Small intestine (tissue), 7 donors: ENCODE data around the gene NRP2. TPM values are rescaled to one million over a fixed set of nuclear protein-coding genes. Genes with fewer than 3 reads are reported as not detected.

Experiments
- DNase-seq, 2 donors: peaks; one replicate each; pipeline versions ENCODE4 v3.0.0 to v3.0.0-alpha.2; 2013
- FAIRE-seq: peaks from 2 replicates; lab custom pipeline; 2012; peaks lifted over from hg19 to GRCh38; lab: Jason Lieb, UNC
- H3K27ac ChIP-seq, 3 donors: one replicate each; pipeline ENCODE4 v1.5.1; 2013; ENCODE audit warnings: low read length in 2 of 3, mild to moderate bottlenecking in 2 of 3, control low read depth in 1 of 3, inconsistent platforms in 1 of 3, low read depth in 1 of 3, moderate library complexity in 1 of 3
- H3K27me3 ChIP-seq, 3 donors: one replicate each; pipeline ENCODE4 v1.6.1; 2013; ENCODE audit warnings: low read length in 3 of 3, inconsistent platforms in 1 of 3; ENCODE audit not compliant: control insufficient read depth in 3 of 3, insufficient read depth in 3 of 3
- H3K36me3 ChIP-seq, 3 donors: one replicate each; pipeline ENCODE4 v1.6.1; 2013; ENCODE audit warnings: low read length in 3 of 3, inconsistent platforms in 1 of 3, low read depth in 1 of 3, mild to moderate bottlenecking in 1 of 3, moderate library complexity in 1 of 3; ENCODE audit not compliant: control insufficient read depth in 3 of 3, insufficient read depth in 2 of 3
- H3K4me1 ChIP-seq, 3 donors: one replicate each; pipeline ENCODE4 v1.6.1; 2013; ENCODE audit warnings: low read length in 2 of 3, inconsistent platforms in 1 of 3, low read depth in 1 of 3, mild to moderate bottlenecking in 1 of 3, moderate library complexity in 1 of 3; ENCODE audit not compliant: control insufficient read depth in 3 of 3, insufficient read depth in 2 of 3
- H3K4me3 ChIP-seq, 3 donors: one replicate each; pipeline ENCODE4 v1.5.1; 2013; ENCODE audit warnings: low read length in 3 of 3, control low read depth in 1 of 3, inconsistent platforms in 1 of 3, low read depth in 1 of 3, mild to moderate bottlenecking in 1 of 3, moderate library complexity in 1 of 3
- H3K9me3 ChIP-seq, 2 donors: one replicate each; pipeline ENCODE4 v1.6.1; 2013; ENCODE audit warnings: low read depth in 1 of 2, low read length in 1 of 2; ENCODE audit not compliant: control insufficient read depth in 2 of 2, insufficient read depth in 1 of 2
- WGBS, 3 donors: extraction: QIAGEN DNeasy Blood & Tissue Kit; methylation state at CpG; one replicate each; pipeline ENCODE4 v1.1.7; 2013; 5-methylcytosine and 5-hydroxymethylcytosine counted together
- polyA plus RNA-seq, 4 donors: library from polyadenylated mRNA; stranded (reverse) in 3 of 4; unstranded in 1 of 4; fragments of 200-250 nt in 3 of 4; fragments of 120-200 nt in 1 of 4; gene quantifications; one replicate each; pipeline versions ENCODE4 v1.2.1 to v1.2.3, GENCODE V29; 2013
- donor health status: healthy with polysubstance abuse.
- donor health status: control.
- donor health status: control.
- donor health status: Bipolar disorder and iron deficiency.
- donor health status: healthy.

Gene NRP2
- polyA plus RNA-seq, 4 donors = 0.81 to 9.6 (median 4.9) TPM

DNA sequence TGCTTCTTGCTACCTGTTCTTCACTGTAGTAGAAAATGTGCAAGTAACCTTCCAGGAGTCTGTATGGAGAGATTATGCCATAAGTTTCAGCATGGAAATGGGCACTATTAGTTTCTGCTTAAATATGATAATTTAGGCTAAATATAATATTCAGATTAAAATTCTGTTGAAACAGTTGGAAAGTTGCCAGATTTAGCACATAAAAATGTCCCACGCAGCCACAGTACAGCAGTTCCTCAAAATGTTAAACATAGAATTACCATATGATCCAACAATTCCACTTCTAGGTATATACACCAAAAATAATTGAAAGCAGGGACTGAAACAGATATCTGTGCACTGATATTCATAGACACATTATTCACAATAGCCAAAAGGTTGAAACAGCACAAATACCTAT is 121.2 kb downstream of the NRP2 start:
- H3K27ac ChIP-seq = no peak overlapping the region
- no peaks in the 10 kb centered on the region for H3K36me3 ChIP-seq
- FAIRE-seq (no peak), DNase-seq (no peak)
- H3K4me1 ChIP-seq = peaks cover 0 to 21% (median 0%) of the 10 kb centered on the region in 3 donors
- H3K27me3 ChIP-seq = no peaks in the 10 kb centered on the region
- peaks cover 0 to 13% of the 10 kb centered on the region in 2 donors for H3K9me3 ChIP-seq
- WGBS, 3 donors = 80 to 92% (median 85%) methylated on average over 1 of the region's 1 CpG
- H3K4me3 ChIP-seq = no peak overlapping the region

DNA sequence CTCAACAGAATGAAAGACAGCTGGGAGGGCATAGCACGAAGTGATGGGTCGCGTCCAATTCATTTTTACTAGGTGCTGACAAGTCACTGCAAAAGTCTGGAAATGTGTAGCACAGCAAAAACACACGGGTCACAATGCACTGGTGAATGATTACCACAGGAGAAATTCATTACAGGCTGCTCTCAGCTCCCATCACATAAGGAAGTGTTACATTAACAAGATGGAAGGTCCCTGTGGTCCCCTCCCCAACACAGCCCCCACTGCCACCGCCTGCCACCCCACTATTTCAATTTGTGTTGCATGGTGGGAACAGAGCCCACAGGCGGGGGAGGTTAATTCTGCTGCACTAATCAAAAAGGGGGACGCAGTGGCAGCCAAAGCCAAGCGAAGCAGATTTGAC is 122.8 kb downstream of the NRP2 start:
- 90 to 93% (median 90%) methylated on average over 8 of the region's 8 CpGs for WGBS, 3 donors
- no peaks in the 10 kb centered on the region for H3K27me3 ChIP-seq
- no peaks in the 10 kb centered on the region for H3K9me3 ChIP-seq
- no peaks in the 10 kb centered on the region for H3K36me3 ChIP-seq
- H3K27ac ChIP-seq = no peak overlapping the region
- peaks cover 0 to 19% (median 0%) of the 10 kb centered on the region in 3 donors for H3K4me1 ChIP-seq
- FAIRE-seq = no peak
- H3K4me3 ChIP-seq = no peak overlapping the region
- DNase-seq = no peak

DNA sequence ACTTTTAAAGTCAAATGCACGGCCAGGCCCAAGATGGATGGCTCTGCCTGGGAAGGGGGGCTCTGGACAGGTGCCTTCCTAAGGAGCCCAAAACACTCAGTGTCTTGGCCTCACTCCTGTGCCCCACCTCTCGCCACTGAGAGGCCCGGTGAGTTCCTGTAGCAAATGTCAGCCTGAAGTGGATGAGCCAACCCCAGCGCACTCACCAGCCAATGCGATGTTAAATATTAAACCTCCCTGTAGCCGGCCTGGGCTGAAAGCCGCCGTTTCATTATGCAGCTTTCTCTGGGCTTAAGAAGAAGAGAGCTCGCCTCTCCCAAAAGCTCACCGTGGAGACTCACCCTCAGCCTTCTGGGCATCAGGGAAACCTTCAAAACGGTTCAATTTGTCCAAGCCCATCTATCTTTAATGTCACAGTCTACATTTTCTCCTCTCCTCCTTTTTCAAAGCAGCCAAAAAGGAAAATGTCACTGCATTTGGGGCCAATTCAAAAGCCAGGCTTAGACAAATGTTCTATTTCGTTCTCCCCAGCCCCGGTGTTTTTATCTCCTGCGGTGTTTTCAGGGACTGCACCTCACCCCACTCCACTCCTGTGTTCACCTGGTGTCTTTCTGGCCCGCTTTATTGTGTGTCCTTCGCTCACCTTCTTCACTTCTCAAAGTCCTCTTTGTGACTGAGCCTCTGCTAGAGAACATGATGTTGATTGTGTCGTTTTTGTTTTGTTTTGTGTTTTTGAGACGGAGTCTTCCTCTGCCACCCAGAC is 124.0 kb downstream of the NRP2 start:
- no peaks in the 10 kb centered on the region for H3K9me3 ChIP-seq
- H3K36me3 ChIP-seq = no peaks in the 10 kb centered on the region
- no peak for FAIRE-seq
- peaks cover 0 to 13% (median 0%) of the 10 kb centered on the region in 3 donors for H3K4me1 ChIP-seq
- WGBS, 3 donors = 17 to 68% (median 29%) methylated on average over 18 of the region's 18 CpGs
- no peaks in the 10 kb centered on the region for H3K27me3 ChIP-seq
- no peak overlapping the region for H3K4me3 ChIP-seq
- DNase-seq = peak; percentile 68 to 70
- no peak overlapping the region for H3K27ac ChIP-seq

DNA sequence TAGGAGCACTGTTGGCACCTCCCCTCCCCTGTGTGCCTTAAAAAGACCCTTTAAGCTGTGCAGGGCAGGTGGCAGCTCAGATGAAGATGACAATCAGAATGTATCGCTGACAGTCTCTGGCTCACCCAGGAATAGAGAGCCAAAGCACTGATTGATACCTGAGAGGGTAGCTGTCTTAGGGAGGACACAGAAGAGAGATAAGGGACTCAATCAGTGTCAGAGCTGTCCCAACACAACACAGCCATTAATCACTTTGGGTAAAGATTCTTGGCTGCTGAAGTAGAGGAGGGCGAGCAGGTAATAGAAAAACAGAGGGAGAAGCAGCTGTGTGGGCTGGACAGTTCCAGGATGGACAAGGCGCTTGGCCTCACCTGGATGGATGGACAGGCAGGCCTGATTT is 124.9 kb downstream of the NRP2 start:
- Histone ChIP-seq H3K27ac (no peak overlapping the region), H3K4me1 (peaks cover 0 to 8% (median 0%) of the 10 kb centered on the region in 3 donors), H3K36me3 (no peaks in the 10 kb centered on the region), H3K27me3 (no peaks in the 10 kb centered on the region), H3K9me3 (no peaks in the 10 kb centered on the region), H3K4me3 (no peak overlapping the region)
- no peak for FAIRE-seq
- no peak for DNase-seq
- 90 to 95% (median 94%) methylated on average over 3 of the region's 3 CpGs for WGBS, 3 donors

DNA sequence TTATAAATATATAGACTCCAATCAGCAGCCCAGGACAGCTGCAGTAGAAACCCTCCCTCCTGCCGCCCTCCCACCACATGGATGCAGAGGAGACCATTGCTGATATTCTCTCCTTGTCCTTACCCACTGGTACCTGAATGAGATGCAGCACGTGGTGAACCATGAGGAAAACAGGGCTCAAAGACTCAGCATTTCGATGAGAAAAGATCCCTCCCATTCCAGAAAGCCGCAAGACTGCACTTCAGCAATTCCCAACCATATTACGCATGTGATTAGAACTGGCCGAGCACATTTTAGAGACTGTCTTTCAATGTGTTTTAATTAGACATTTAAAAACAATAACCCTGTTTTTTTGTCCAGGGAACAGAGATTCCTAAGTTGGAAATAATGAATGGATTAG is 125.5 kb downstream of the NRP2 start:
- Histone ChIP-seq H3K27ac (no peak overlapping the region), H3K36me3 (no peaks in the 10 kb centered on the region), H3K4me1 (peaks cover 0 to 8% (median 0%) of the 10 kb centered on the region in 3 donors), H3K27me3 (no peaks in the 10 kb centered on the region), H3K4me3 (no peak overlapping the region), H3K9me3 (no peaks in the 10 kb centered on the region)
- FAIRE-seq (no peak), DNase-seq (no peak)
- 82 to 89% (median 88%) methylated on average over 6 of the region's 6 CpGs for WGBS, 3 donors

DNA sequence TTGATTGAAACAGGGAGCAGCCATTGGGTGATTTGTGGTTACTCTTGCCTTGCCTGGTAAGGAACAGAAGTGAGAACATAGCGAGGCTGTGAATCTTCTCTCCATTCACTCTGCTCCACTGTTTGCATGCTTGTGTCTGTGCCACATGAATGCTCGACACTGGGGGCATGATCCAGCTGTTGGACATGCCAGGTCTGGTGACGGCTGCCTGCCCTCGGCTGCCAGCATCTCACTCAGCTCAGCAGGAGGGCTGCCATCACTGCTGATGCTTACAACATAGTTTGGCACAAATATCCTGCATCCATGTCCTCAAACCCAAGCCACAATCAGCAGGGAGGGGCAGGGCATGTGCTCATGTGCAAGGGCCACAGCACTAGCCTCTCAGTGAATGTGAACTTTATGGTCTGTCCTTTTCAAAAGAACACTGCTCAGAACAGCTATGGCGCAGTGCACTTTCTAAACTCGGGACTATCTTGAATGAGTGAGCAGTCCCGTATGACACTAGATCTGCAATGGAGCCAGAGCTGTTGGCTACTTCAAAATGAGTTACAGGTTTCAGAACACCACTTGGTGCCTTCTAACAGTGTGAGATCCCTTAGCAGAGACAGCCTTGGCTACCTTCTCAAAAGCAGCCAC is 126.3 kb downstream of the NRP2 start:
- no peaks in the 10 kb centered on the region for H3K9me3 ChIP-seq
- no peak overlapping the region for H3K4me3 ChIP-seq
- 83 to 88% (median 84%) methylated on average over 7 of the region's 7 CpGs for WGBS, 3 donors
- DNase-seq (no peak), FAIRE-seq (no peak)
- no peak overlapping the region for H3K27ac ChIP-seq
- peaks cover 0 to 8% (median 0%) of the 10 kb centered on the region in 3 donors for H3K4me1 ChIP-seq
- no peaks in the 10 kb centered on the region for H3K27me3 ChIP-seq
- no peaks in the 10 kb centered on the region for H3K36me3 ChIP-seq

DNA sequence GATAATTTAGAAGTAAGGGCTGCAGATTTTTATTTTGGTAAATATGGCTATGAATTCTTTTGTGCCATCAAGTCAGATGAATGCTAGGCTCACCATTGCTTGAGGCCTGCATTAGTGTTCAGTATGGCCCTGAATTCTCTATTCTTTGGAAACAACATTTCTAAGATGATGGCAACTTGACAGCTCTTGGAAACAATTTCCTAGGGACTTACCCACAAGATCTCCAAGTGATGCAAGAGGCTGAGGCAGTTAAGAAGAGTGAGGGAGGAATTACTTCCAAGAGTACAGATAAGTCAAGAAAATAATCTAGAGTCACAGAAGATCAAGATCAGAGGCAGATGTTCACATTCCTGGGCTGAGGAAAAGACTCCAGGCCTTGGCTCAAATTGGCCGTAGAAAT is 129.1 kb downstream of the NRP2 start:
- Histone ChIP-seq H3K27me3 (no peaks in the 10 kb centered on the region), H3K27ac (no peak overlapping the region), H3K36me3 (no peaks in the 10 kb centered on the region), H3K4me1 (peaks cover 0 to 2% (median 0%) of the 10 kb centered on the region in 3 donors), H3K4me3 (no peak overlapping the region), H3K9me3 (no peaks in the 10 kb centered on the region)
- DNase-seq (no peak), FAIRE-seq (no peak)
- WGBS, 3 donors = 80 to 100% (median 87%) methylated on average over 1 of the region's 1 CpG

DNA sequence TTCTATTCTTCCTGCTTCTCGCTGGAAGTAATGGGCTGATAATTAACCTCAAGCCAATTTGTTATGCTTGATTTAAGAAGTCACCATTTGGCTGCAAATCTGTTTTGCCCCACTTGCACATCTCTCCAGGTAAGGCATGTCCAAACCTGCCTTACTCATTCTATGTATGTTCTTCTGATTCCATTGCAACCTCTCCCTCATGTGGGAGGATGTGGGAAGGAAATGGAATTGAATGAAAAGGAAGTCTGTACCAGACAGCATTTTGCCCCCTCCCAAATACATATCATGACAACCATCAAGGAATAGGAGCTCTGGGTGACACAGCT is 131.7 kb downstream of the NRP2 start:
- WGBS, 3 donors = 45 to 83% (median 50%) methylated on average over 1 of the region's 1 CpG
- Histone ChIP-seq H3K27me3 (no peaks in the 10 kb centered on the region), H3K4me1 (no peaks in the 10 kb centered on the region), H3K4me3 (no peak overlapping the region), H3K9me3 (no peaks in the 10 kb centered on the region), H3K36me3 (no peaks in the 10 kb centered on the region), H3K27ac (no peak overlapping the region)
- FAIRE-seq = no peak
- no peak for DNase-seq
